GM18505 (cell line): Measurements from ENCODE around the gene GCDH.
"Not testable (repeated sequence)": the region's sequence is repeated elsewhere in the genome, so short reads cannot be mapped to it uniquely, and the experiment has no call there.

Experiments
- ATAC-seq: cut with Tn5 transposase; IDR thresholded peaks from one replicate; pipeline ENCODE4 v1.9.1; 2021; ENCODE audit not compliant: unreplicated experiment
- POLR2A ChIP-seq: IDR thresholded peaks from 4 replicates; pipeline ENCODE4 v1.6.1; 2011; ENCODE audit warnings: borderline replicate concordance; ENCODE audit not compliant: insufficient read depth, insufficient read length; ENCODE audit errors: extremely low read depth

Gene GCDH

DNA sequence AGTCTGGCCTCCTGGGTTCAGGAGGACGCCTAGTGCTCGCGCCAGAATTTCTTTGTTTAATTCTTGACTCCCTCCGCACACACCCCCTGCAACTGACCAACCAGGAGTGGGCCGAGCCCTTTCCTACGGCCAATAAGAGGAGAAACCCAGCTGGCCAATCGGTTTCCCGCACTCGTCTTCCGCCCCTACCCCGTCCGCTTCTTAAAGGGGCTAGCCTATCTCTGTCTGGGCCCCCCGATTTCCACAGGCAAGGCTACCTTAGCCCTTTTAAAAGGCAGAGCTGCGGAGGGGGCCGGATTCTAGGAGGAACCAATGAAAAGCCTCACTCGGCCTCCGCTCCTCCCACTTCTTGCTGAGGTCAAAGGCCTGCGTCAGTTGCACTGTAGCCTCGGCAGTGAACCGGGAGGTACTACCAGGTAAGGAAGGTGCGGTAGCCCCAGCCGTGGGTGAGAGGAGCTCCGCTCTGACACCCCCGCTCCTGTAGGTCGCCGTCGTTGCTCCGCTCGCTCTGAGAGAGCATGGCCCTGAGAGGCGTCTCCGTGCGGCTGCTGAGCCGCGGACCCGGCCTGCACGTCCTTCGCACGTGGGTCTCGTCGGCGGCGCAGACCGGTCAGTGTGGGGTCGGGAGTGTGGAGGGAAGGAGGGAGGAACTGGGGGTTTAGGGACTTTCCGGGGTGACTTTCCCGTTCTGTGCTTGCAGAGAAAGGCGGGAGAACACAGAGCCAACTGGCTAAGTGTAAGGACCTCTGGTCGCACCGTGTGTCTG is at the start of gene GCDH:
Gene GCDH, plus strand, starts transcription at position 374 of the 766 bp plus-strand sequence. Its CDS starts 145 bp downstream, at position 519.
- peak; percentile 79 for ATAC-seq
- TF ChIP-seq POLR2A: peak; percentile 82

DNA sequence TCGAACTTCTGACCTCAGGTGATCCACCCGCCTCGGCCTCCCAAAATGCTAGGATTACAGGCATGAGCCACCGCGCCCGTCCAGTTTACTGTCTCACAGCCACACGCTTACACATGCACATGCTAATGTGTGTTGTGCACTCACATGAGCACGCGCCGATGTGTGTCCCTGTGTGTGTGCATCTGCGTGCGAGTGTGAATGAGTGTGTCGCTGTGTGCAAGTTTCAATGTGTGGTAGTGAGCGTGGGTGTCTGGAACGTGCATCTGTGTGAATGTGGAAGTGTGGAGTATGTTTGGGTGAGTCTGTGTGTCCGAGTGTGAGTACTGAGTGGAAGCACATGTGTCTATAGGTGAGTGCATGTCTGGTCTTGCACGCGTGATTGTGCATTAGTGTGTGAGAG is 48.4 kb upstream of the GCDH start:
- TF ChIP-seq POLR2A: no peak

DNA sequence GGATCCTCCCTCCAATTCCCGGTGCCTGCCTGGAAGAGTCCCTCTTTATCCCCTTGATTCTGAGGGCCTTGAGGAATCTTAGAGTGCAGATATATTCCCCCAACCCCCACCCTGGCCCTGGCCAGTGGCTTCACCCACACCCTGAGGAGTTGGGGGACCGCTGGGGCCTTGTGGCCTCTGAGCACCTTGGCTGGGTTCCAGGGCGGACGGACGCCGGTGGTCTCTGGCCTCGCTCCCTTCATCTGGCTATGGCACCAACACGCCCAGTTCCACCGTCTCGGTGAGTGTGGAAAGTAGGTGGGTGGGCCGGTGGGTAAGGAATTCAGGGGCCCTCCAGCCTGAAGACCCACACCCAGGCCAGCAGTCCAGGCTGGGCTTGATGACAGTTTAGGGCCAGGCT is 47.6 kb upstream of the GCDH start:
- TF ChIP-seq POLR2A: no peak
- ATAC-seq: no peak

More for the DNA sequence above, 48.4 kb upstream of the GCDH start:
- ATAC-seq: no peak

DNA sequence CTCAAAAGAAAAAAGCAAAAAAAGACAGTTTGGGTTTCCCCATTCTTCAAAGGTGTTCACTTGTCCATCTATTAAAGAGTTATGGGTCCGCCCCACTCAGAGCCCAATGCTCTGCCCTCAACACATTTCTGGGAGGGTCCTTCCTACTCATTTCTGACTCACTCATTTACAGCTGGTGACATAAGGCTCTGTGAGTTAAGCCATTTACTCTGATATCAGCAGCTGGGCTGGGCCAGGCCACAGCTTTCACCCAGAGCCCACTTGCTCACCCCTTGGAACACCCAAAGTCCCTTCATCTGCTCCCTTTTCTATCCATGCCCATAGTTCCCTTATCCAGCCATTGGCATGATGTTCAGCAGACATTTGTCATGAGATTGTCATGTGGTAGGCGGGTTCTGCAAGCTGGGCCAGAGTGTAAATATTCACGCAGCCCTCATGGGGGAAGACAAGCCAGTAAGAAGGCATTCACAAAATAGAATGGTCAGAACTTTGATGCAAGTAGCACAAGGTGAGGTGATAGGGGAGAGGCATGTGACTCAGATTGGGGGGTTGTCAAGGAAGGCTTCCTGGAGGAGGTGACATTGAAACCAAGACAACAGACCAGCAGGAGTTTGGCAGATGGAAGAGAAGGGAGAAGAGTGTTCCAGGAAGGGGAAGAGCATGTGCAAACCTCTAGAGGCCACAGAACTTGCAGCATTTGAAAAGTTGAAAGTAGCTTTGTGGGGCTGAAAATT is 46.8 kb upstream of the GCDH start:
- ATAC-seq: no peak
- TF ChIP-seq POLR2A: no peak

DNA sequence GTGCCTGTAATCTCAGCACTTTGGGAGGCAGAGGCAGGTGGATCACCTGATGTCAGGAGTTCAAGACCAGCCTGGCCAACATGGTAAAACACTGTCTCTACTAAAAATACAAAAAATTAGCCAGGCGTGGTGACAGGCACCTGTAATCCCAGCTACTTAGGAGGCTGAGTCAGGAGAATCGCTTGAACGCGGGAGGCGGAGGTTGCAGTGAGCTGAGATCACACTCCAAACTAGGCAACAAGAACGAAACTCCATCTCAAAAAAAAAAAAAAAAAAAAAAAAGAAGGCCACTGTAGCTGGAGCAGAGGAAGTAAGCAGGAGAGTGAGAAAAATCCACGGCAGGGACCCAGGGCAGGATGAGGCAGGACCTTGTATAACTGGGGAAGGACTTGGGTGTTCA is 44.3 kb upstream of the GCDH start:
- not testable (repeated sequence) for ATAC-seq

DNA sequence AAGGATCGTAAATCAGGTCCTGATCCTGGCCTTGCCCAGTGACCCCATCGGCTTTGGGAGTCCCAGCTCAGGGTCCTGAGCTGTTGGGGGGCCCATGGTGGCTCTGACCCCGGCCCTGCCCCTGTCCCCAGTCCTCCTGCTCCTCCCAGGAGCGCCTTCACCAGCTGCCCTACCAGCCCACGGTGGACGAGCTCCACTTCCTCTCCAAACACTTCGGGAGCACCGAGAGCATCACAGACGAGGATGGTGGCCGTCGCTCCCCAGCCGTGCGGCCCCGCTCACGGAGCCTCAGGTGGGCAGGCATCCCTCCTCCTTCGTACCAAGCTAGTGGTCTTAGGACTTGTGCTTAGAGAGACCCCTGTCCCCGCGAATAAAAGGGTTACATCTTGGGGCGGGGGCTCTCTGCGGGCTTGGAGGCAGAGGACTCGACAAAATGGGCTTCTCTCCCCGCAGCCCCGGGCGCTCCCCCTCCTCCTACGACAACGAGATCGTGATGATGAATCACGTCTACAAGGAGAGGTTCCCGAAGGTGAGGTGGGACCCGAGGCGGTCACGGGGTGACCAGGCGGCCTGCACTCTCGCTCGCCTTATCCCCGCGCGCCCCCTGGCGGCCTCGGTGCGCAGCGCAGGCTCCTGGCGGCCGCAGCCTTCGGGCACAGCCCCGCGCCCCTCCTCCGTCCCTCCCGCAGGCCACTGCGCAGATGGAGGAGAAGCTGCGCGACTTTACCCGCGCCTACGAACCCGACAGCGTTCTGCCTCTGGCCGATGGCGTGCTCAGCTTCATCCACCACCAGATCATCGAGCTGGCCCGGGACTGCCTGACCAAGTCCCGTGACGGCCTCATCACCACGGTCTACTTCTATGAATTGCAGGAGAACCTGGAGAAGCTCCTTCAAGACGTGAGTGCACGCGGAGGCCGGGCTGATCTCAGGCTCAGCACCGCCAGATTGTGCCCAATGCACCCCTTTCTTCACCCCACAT is 43.5 kb upstream of the GCDH start:
- no peak for TF ChIP-seq POLR2A
- ATAC-seq: peak; percentile 69

DNA sequence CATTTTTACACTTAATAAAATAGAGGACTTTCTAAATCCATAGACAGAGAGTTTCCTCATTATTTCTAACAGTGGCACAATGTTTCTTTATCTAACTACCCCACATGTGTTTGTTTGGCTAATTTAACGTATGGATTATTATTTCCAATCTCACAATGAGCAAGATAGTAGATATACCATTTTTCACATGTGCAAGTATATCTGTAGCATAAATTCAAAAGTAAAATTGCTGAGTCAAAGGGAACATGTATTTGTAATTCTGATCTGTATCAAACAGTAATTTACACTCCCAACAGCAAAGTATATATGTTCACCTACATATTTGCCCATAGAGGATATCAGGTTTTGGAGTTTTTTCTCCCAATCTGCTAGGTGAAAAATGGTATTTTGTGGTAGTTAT is 34.3 kb upstream of the GCDH start:
- no peak for ATAC-seq
- no peak for TF ChIP-seq POLR2A

DNA sequence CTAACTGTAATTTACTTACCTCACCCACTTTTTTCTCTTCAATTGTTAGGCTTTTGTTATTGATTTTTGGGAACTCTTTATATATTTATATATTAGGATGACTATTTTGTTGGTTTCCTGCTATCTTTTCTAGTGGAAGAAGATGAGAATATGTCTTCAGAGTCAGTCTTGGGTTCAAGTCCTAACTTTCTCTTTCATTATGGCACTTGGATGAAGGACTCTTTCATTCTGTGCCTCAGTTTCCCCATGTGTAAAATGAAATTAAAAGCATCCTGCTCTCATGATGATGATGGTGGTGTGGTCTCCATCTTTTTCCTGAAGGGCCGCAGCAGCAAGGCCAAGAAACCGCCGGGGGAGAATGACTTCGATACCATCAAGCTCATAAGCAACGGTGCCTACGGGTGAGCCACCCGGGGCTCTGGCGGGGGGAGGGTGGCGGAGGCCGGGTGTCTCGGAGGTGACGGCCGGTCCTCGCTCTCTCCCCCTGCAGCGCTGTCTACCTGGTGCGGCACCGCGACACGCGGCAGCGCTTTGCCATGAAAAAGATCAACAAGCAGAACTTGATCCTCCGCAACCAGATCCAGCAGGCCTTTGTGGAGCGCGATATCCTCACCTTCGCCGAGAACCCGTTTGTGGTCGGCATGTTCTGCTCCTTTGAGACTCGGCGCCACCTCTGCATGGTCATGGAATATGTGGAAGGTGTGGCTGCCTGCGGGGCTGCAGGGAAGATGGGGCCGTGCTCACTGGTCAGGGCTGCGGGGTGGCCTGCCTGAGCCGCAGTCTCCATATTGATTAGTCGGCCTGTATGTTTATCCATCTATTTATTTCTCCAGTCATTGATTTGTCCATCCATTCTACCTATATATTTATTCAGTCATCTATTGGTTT is 32.7 kb upstream of the GCDH start:
- no peak for TF ChIP-seq POLR2A
- ATAC-seq: no peak

DNA sequence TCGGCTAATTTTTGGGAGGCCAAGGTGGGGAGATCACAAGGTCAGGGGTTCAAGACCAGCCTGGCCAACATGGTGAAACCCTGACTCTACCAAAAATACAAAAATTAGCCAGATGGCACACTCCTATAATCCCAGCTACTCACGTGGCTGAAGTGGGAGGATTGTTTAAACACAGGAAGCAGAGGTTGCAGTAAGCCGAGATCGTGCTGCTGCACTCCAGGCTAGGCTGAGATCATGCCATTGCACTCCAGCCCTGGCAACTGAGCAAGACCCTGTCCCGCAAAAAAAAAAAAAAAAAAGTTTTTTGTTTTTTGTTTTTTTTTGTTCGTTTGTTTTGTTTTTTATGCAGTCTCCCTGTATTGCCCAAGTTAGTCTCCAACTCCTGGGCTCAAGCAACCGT is 31.4 kb upstream of the GCDH start:
- TF ChIP-seq POLR2A: no peak

DNA sequence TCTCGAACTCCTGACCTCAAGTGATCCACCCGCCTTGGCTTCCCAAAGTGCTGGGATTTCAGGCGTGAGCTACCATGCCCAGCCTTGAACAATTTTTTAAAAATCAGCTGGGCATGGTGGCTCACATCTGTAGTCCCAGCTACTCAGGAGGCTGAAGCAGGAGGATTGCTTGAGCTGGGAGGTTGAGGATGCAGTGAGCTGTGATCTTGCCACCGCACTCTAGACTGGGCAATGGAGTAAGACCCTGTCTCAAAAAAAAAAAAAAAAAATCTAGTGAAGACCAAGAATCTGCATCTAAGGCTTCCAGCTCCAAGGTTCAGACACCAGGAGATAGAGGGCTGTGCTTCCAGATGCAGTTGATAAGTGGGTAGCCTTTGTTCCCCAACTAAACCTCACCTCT is 26.8 kb upstream of the GCDH start:
- ATAC-seq: no peak

More for the DNA sequence above, 31.4 kb upstream of the GCDH start:
- ATAC-seq: no peak

DNA sequence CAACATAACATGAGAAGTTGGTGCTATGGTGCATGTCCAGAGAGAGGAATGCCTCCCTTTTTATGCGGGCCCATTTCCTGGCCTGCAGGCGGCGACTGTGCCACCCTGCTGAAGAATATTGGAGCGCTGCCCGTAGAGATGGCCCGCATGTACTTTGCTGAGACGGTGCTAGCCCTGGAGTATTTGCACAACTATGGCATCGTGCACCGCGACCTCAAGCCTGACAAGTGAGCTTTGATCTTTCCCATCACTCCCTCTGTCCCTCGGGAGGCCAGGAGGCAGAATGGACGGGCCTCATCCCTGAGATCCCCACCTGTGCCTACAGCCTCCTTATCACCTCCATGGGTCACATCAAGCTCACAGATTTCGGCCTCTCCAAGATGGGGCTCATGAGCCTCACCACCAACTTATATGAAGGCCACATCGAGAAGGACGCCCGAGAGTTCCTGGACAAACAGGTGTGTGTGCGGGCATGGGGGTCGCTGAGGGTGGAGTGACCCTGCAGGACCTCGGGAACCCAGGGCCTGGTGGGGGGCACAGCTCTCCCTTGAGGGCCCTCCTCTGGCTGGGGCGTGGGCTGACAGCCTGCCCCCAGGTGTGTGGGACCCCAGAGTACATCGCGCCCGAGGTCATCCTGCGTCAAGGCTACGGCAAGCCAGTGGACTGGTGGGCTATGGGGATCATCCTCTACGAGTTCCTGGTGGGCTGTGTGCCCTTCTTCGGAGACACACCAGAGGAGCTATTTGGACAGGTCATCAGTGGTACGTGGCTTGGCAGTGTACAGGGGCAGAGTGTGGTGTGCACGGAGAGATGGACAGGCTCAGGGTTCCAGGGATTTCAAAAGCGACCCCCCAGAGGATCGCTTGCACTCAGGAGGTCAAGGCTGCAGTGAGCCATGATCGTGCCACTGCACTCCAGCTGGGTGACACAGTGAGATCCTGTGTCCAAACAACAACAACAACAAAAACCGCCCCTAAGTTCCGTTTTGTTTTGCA is 25.9 kb upstream of the GCDH start:
- no peak for TF ChIP-seq POLR2A
- no peak for ATAC-seq

More for the DNA sequence above, 26.8 kb upstream of the GCDH start:
- TF ChIP-seq POLR2A: no peak
